Posterior cingulate gyrus (tissue), 11 donors: ENCODE results near the gene ZBTB2.

Source experiments
- DNase-seq, 10 donors: peaks; one replicate each; pipeline versions ENCODE4 v3.0.0 to v3.0.0-alpha.2; 2020 to 2021; ENCODE audit warnings: mixed read lengths in 3 of 10
- intact Hi-C: fragments of 100-400 bp; cut with DNase I; formaldehyde crosslinking; loops from one replicate; pipeline ENCODE4 v1.15.1; 2023

ZBTB2 gene, protein sequence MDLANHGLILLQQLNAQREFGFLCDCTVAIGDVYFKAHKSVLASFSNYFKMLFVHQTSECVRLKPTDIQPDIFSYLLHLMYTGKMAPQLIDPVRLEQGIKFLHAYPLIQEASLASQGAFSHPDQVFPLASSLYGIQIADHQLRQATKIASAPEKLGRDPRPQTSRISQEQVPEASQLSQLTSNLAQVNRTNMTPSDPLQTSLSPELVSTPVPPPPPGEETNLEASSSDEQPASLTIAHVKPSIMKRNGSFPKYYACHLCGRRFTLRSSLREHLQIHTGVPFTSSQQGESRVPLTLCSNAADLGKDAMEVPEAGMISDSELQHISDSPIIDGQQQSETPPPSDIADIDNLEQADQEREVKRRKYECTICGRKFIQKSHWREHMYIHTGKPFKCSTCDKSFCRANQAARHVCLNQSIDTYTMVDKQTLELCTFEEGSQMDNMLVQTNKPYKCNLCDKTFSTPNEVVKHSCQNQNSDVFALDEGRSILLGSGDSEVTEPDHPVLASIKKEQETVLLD

DNA sequence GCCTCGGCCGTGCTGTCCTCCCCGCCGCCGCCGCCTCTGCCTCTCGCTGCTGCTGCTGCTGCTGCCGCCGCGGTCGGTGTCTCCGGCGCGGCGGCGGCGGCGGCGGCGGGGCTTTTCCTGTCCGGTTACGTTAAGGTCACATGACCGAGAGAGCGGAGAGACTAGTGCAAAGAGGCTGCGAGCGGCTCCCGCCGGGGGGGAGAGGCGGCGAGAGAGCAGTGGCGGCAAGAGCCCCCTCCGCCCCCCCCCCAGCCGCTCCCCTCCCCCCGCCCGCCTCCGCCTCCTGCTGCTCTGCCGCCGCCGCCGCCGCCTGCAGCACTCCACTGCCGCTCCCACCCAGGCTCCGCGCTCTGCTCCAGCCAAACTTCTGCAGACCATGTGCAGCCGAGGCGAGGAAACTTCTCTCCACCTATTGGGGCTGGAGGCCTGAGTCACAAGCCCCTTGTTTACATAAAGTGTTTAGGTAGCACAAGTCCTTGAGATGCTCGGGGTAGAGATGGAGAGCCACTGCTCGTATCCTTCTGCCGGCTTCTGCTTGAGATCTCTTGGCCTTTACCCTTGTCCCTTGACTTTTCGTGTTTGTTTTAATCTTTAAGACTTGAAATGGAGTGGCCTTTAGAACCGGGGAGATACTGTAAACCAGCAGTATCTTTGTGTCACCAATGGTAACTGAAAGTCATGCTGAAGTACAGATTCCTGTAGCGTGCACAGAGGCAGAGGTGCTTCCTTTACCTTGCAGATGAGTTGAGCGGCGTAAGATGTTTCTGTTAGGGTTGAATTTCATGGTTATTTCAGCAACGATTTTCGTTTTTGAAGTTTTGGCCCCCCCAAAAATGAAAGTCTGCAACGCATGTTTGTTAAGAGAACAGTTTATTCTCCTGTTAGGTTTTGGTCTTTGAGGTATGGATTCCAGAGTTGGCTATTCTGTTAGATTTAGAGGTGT lies at the start of gene ZBTB2:
Gene ZBTB2 (minus strand): TSS at position 89 of the 943 bp plus-strand sequence. CDS start 17,922 bp downstream, outside the sequence.
- DNase-seq, result peak; percentile 27 to 96 (median 69)
- intact Hi-C loops, result no loop called here

GRCh38 chr6:151440930-151441329 lies 49.6 kb upstream of the ZBTB2 start:
- intact Hi-C loops, result loop anchor here (5.0 to 10.0 kb wide), 2 partner anchors 36 to 684 kb away; no protein-coding TSS in a partner anchor
- DNase-seq, result no peak

- no peak for DNase-seq
- intact Hi-C loops, result loop anchor here (5.0 to 10.0 kb wide), 2 partner anchors 37 to 684 kb away; no protein-coding TSS in a partner anchor
These were observed 49.1 kb upstream of the ZBTB2 start for GRCh38 chr6:151440498-151440897.

DNA sequence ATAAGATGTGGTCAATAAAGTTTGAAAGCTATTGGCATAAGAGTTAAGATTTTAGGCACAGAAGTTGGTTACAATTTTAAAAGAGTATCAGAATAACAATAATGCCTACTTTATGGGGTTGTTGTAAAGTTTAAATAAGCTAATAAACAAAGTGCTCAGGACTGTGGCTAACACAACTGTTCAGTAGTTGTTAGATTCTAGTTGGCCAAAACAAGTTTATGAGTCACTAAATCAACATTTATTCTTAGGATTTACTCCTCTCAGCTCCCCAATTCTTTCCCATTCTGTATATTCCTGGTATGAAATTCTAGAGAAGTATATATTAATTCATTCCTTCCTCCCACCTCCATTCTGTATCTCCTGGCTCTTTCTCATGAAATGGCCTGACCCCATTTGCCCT lies 46.0 kb upstream of the ZBTB2 start:
- DNase-seq, result no peak
- intact Hi-C loops, result no loop called here

DNA sequence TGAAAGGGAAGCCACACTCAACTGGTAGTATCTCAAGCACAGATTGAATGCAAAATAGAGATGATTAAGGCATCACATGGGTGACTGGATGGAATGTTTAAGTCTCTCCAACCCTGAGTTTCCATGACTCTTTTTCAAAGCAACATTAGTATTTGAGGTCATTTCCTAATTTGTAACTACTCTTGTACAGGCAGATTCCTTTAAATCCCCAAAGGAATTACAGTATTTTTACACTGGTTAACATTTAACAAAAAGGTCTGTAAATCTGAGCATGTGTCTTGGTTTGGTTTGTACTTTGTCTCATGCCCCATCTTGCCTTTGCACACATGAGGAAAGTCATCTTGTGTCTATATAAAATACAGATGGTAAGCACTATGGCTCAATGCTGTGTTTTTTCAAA lies 45.4 kb upstream of the ZBTB2 start:
- DNase-seq, result no peak

GRCh38 chr6:151436300-151436699 lies 44.9 kb upstream of the ZBTB2 start:
- intact Hi-C loops, result no loop called here
- DNase-seq, result no peak

More for the DNA sequence above, 45.4 kb upstream of the ZBTB2 start:
- intact Hi-C loops, result no loop called here

GRCh38 chr6:151434369-151434768 lies 43.0 kb upstream of the ZBTB2 start:
- intact Hi-C loops, result no loop called here
- no peak for DNase-seq

- no peak for DNase-seq
- intact Hi-C loops, result no loop called here
These were observed 41.3 kb upstream of the ZBTB2 start for GRCh38 chr6:151432651-151433050.

GRCh38 chr6:151431337-151431736 lies 40.0 kb upstream of the ZBTB2 start:
- DNase-seq, result no peak
- intact Hi-C loops, result no loop called here

DNA sequence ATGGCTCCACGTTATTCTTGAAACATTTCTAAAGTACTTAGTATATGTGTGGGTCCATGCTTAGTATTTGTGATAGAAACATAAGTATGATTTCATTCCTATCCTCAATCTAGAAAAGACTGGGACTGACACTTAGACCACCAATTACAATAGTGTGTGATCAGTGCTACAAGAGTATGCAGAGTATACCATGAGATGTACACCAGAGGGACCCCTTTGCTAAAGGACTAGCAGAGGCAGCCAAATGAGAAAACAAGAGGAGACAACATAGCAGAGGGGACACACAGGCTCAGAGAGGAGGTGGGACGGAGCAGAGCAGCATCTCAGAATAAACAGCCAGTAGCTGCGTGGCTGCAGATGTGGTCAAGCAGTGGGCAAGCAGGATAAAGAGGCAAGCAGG lies 39.5 kb upstream of the ZBTB2 start:
- DNase-seq, result no peak
- intact Hi-C loops, result no loop called here

GRCh38 chr6:151428093-151428735 lies 36.9 kb upstream of the ZBTB2 start:
- intact Hi-C loops, result no loop called here
- no peak for DNase-seq

GRCh38 chr6:151425561-151425960 lies 34.2 kb upstream of the ZBTB2 start:
- intact Hi-C loops, result no loop called here
- no peak for DNase-seq

DNA sequence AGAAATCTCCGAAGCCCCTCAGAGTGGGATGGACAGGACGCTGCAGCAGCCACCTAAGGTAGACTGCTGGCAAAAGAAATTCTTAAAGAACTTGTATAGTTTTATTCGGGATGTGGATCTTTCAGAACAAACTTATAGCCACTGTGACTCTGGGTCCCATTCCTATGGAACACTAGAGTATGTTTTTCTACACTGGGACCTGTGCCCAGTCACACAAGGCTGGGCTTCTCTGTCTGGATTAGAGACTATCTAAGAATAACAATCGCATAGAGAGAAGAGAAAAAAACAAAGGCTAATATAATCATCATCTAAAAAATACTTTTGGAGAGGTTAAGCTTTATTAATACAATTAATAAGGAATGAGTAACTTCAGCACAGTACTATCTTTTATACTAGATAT lies 31.6 kb upstream of the ZBTB2 start:
- intact Hi-C loops, result no loop called here
- peak in 1 of 10 donors; percentile 14 for DNase-seq

GRCh38 chr6:151417477-151417876 lies 26.1 kb upstream of the ZBTB2 start:
- intact Hi-C loops, result no loop called here
- DNase-seq, result no peak

DNA sequence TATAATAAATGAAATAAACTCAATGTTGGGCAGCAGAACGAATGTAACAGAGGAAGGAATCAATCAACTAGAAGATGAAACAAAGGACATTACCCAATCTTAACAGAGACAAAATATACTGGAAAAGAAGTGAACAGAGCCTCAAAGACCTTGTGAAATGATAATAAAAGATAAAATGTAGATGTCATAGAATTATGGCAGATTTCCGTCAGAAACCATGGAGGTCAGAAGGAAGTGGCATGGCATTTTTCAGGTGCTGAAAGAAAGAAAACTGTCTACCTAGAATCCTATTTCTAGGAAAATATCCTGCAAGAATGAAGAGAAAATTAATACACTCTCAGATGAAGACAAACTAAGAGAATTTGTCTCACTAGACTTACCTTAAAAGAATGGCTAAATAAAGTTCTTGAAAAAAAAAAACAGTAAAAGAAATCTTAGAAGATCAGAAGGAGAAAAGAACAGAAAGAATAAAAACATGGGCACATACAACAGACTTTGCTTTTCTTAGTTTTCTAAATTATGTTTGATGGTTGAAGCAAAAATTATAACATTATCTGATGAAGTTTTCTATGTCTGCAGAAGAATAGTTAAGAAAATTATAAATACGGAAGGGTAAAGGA lies 23.4 kb upstream of the ZBTB2 start:
- intact Hi-C loops, result no loop called here

DNA sequence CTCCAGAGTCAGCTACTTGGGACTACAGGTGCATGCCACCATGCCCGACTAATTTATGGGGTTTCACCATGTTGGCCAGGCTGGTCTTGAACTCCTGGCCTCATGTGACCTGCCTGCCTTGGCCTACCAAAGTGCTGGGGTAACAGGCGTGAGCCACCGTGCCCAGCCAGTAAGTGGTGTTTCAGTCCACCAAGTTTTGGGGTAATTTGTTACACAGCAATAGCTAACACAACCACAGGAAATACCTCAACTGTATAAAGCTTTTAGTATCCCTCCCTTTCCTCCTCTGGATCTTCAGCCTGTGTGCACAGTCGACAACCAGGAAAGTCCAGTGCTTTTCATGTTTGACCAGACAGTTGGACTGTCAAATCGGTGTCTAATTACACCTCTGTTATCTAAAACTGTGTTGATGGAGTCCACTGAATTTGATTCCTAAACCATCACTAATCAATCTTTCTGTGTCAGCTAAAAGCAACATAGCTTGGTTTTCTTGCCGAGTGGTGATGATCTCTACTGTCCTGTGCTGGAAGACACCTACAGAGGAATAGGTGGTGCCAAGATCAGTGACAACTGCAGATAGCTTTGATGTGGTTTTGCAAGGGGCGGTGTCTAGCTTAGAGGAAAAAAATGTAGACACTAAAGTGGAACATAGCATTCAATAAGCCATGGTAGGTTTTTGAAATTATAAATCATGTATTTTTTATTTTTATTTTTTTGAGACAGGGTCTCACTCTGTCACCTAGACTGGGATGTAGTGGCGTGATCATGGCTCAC lies 22.2 kb upstream of the ZBTB2 start:
- no peak for DNase-seq
- intact Hi-C loops, result no loop called here

More for the DNA sequence above, 23.4 kb upstream of the ZBTB2 start:
- no peak for DNase-seq

DNA sequence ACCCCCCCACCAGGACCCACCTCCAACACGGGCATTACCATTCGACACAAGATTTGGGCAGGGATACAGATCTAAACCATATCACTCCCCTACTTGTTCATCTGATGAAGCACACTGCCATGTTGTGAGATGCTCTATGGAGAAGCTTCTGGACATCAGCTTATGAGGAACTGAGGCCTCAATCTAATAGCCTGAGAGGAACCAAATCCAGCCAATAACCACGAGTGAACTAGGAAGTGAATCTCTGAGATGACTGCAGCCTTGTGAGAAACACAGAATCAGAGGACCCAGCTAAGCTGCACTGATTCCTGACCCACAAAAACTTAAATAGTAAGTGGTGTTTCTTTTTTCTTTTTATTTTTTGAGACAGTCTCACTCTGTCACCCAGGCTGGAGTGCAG lies 21.6 kb upstream of the ZBTB2 start:
- DNase-seq, result no peak
- intact Hi-C loops, result no loop called here

GRCh38 chr6:151409679-151410078 lies 18.3 kb upstream of the ZBTB2 start:
- no peak for DNase-seq
- intact Hi-C loops, result no loop called here

GRCh38 chr6:151409260-151409659 lies 17.9 kb upstream of the ZBTB2 start:
- DNase-seq, result no peak
- intact Hi-C loops, result no loop called here
